Activated gamma-delta T cell treated with Interleukin-2 at 50 U/mL for 16 hours (primary cell): Measurements from ENCODE around the gene VGLL4.
"Not testable (repeated sequence)": the region's sequence is repeated elsewhere in the genome, so short reads cannot be mapped to it uniquely, and the experiment has no call there.

Experiments
- DNase-seq: peaks from one replicate; pipeline ENCODE4 v3.0.0-alpha.2; 2020

VGLL4 gene

GRCh38 chr3:11523572-11524101 lies 120.1 kb downstream of the VGLL4 start:
- no peak for DNase-seq

- DNase-seq: no peak
Measured at GRCh38 chr3:11522953-11523571, 120.7 kb downstream of the VGLL4 start.

- DNase-seq: no peak
Measured at GRCh38 chr3:11522398-11522715, 121.4 kb downstream of the VGLL4 start.

GRCh38 chr3:11521167-11521566 lies 122.5 kb downstream of the VGLL4 start:
- DNase-seq: no peak

GRCh38 chr3:11517601-11518000 lies 126.1 kb downstream of the VGLL4 start:
- no peak for DNase-seq

- DNase-seq: no peak
Measured at GRCh38 chr3:11514191-11514821, 129.4 kb downstream of the VGLL4 start.

- no peak for DNase-seq
Measured at GRCh38 chr3:11513817-11514135, 129.9 kb downstream of the VGLL4 start.

GRCh38 chr3:11513125-11513816 lies 130.4 kb downstream of the VGLL4 start:
- not testable (repeated sequence) for DNase-seq

GRCh38 chr3:11511606-11512005 lies 132.1 kb downstream of the VGLL4 start:
- not testable (repeated sequence) for DNase-seq

GRCh38 chr3:11510356-11510755 lies 133.4 kb downstream of the VGLL4 start:
- DNase-seq: no peak

GRCh38 chr3:11510001-11510340 lies 133.7 kb downstream of the VGLL4 start:
- DNase-seq: no peak

- no peak for DNase-seq
Measured at GRCh38 chr3:11509173-11510000, 134.3 kb downstream of the VGLL4 start.

- no peak for DNase-seq
Measured at GRCh38 chr3:11508346-11509172, 135.2 kb downstream of the VGLL4 start.

GRCh38 chr3:11507719-11508118 lies 136.0 kb downstream of the VGLL4 start:
- no peak for DNase-seq
